Measurements from ENCODE around the gene TPCN2. TPM values are rescaled to one million over a fixed set of nuclear protein-coding genes. Genes with fewer than 3 reads are reported as not detected.

The TPCN2 gene
- total and polyA plus RNA-seq, 4 donors = 6.4 to 20.8 (median 12.1) TPM

GRCh38 chr11:69013009-69013951 is 35.5 kb upstream of the TPCN2 start, which contains the start of gene MRGPRF:
Gene MRGPRF, minus strand, starts transcription at chr11:69013246. Its CDS starts 3,345 bp downstream, at chr11:69009901.
- TF ChIP-seq SP1 (IDR thresholded peaks at IDR 0.05) (no peak), EGR1 (IDR thresholded peaks at IDR 0.05; ENCODE audit: low read depth in 2 of 2) (no peak), MAX (IDR thresholded peaks at IDR 0.05) (no peak), GABPA (IDR thresholded peaks at IDR 0.05 in 1 of 2, conservative IDR thresholded peaks at IDR 0.05 in 1 of 2) (no peak), JUND (IDR thresholded peaks at IDR 0.05) (peak in 1 of 2 donors; percentile 6), CTCF (IDR thresholded peaks at IDR 0.05; ENCODE audit: low read depth, low read length, missing input control) (peak; percentile 21), RAD21 (IDR thresholded peaks at IDR 0.05) (peak; percentile 24 to 34), REST (IDR thresholded peaks at IDR 0.05) (no peak), HNF4A (conservative IDR thresholded peaks at IDR 0.05) (no peak), FOXA1 (IDR thresholded peaks at IDR 0.05) (no peak), RXRA (IDR thresholded peaks at IDR 0.05) (no peak), YY1 (IDR thresholded peaks at IDR 0.05) (no peak), NR2F2 (IDR thresholded peaks at IDR 0.05) (no peak), FOXA2 (IDR thresholded peaks at IDR 0.05) (no peak), HNF4G (IDR thresholded peaks at IDR 0.05) (no peak), ZBTB33 (IDR thresholded peaks at IDR 0.05) (no peak), ATF3 (IDR thresholded peaks at IDR 0.05) (no peak), TAF1 (conservative IDR thresholded peaks at IDR 0.05) (no peak)
- peak within 1 kb of the TSS in 2 of 3 donors; percentile 8 to 37 for H3K4me3 ChIP-seq (ENCODE audit: low read depth in 1 of 3, low read length in 3 of 3)
- no peak within 1 kb of the TSS for H3K9ac ChIP-seq (ENCODE audit: low read depth in 1 of 2, low read length in 2 of 2)
- no peaks in the 10 kb centered on the region for H3K36me3 ChIP-seq (ENCODE audit: control insufficient read depth in 4 of 4, insufficient read depth in 3 of 4, low read depth in 1 of 4, low read length in 3 of 4)
- H3K27ac ChIP-seq (ENCODE audit: low read depth in 1 of 2, low read length in 2 of 2) = peak within 1 kb of the TSS; percentile 55 to 90
- no peaks in the 10 kb centered on the region for H3K27me3 ChIP-seq (ENCODE audit: control insufficient read depth in 4 of 4, insufficient read depth in 4 of 4, low read length in 3 of 4)
- WGBS = 40% methylated on average over 43 of the region's 43 CpGs
- no peak for DNase-seq (ENCODE audit: low spot score)
- peaks cover 25 to 43% (median 29%) of the 10 kb centered on the region in 4 donors for H3K4me1 ChIP-seq (ENCODE audit: control insufficient read depth in 4 of 4, insufficient read depth in 4 of 4, low read length in 3 of 4)
- no peaks in the 10 kb centered on the region for H3K9me3 ChIP-seq (ENCODE audit: control insufficient read depth in 4 of 4, low read length in 3 of 4)
